Ureter (tissue), 1 donor: ENCODE data around the gene PPP1R11. TPM values are rescaled to one million over a fixed set of nuclear protein-coding genes. Genes with fewer than 3 reads are reported as not detected.
"Not testable (repeated sequence)": the region's sequence is repeated elsewhere in the genome, so short reads cannot be mapped to it uniquely, and the experiment has no call there.

Source experiments
- DNase-seq: peaks from one replicate; pipeline ENCODE4 v3.0.0-alpha.2; 2020; ENCODE audit warnings: low spot score
- total RNA-seq: library from RNA; stranded (reverse); gene quantifications from one replicate; pipeline ENCODE4 v1.2.4, GENCODE V29; 2023
- donor health status: DM: yes; HTN: yes; CAD: no.

The PPP1R11 gene
- total RNA-seq, 1 donor from 2014 or later: 76.0 TPM

DNA sequence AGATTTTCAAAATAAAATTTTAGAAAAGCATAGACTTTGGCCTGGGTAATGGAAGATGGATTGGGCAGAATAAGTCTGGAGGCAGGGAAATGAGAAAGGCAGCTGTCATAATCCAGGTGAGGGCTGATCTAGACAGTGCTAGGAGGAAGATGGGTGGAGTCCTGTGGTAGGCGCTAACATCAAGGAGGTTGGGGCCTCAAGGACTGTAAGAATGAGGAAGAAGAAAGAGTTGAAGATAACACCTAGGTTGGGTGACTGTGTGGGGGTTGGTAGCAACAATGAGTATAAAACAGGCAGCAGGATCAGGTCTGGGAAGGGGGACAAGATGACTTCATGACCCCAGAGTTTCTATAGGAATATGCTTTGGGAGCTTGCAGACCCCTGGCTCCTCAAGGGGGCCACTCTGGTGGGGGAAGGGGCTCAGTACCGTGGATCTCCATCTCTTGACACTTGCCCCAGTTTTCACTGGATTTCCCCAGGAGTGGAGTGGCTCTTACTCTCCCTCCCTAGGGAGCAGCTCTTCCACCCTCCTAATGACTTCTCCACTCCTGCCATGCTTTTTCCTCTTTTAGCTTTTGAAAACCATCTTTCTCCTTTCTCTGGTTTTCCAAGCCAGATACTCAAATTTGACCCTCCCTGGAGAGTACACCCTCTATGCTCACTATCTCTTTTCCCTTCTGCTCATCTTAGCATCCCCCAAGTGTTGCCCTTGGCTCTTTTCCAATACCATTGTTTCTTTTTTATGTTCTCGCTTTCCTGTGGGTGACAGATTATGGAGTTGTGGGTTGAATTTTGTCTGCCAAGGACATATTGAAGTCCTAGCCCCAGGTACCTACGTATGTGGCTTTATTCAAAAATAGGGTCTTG lies 31.1 kb downstream of the PPP1R11 start:
- no peak for DNase-seq

DNA sequence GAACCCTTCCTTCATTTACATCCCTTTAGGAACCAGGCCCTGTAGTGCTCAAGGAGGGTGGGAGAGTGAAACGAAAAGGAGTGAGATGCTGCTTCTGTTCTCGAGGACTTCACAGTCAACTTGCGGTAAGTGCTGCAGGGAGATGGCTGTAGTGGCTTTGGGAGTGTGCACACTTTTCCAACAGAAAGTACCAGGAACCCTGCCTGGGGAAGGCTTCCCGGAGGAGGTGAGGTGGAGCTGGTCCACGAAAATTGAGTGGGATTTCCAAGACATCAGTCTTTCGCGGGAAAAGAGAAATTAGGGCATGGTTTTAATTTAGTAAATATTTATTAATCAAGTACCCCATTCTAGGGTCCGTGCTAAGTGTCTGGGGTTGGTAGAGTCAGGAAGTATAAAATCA lies 33.2 kb downstream of the PPP1R11 start:
- DNase-seq: no peak

DNA sequence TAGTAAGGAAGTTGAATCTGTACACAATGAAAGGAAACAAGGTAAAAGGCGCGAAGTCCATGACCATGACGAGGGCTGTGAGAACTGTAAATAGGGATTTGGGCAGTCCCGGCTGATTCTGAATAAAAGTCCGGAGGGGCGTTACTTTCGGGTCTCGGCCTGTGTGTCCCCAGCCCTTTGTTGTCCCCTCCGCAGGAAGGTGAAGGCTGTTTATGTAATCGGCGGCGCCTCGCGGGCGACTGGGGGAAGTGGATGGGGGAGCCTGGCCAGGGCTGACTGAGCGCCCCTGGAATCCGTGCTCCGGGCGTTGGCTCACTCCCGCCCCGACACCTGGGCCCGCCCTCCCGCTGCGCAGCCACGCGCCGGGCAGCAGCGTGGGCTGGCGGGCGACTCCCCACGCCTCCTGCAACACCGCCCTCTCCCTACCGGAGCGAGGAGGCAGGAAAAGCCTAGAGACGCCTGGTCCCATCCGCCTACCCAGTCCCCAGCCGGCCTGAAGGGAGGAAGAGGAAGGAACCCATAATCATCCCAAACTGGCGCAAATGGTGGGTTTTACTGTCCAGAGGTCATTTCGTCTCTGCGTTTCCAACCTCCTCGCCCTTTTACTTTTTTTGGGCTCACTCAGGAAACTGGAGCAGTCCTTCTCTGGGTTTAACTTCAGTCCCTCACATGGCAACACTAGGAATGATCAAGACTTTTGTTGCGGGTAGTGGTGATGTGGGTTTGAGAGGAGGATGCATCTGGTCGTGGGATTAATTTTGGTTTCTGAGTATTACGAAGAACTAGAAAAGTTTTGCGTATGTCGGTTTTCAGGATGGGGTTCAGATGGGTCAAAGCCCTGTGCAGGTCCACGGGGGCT lies 33.8 kb downstream of the PPP1R11 start:
- peak; percentile 67 for DNase-seq

DNA sequence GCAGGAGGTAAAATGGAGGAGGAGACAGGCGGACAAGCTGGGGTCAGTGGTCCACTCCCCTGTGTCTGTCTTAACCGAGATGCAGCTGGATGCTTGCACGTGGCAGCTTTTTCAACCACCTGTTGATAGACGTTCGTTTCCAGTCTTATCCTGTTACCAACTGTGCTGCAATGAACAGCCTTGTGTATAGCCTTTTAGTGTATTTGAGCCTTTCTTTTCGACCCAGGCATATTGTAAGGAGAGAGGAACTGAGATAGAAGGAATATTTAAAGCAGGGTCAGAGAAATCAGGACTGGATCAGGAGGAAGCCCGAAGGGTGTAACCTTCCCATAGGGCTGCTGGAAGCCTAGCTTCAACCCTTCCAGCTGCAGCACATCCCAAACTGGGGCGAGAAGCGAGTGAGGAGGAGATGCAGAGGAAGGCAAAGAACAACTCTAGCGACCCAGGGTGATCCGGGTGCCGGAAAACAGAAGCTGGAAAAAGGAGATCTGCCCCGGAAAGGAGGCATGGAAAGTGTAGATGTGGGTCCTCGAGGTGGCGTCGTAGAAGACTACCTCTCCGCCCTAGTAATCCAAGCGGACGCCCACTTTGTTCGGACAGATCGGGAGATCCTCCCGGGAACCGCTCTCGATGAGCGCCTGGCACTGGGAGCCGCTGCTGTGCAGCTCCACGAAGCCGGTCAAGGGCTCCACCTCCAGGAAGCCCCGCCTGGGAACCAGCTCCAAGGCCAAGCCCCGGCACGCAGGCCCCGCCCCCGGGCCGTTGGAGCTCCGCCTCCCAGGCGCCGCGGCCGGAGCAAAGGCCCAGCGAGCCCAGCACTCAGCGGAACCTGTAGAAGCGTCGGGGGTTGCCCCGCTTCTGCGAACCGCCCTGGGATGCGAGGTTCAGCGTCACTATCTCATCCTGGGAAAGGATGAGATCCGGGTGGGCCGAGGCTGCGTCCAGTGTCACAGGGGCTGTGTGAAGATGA lies 34.7 kb downstream of the PPP1R11 start:
- DNase-seq: peak; percentile 90

DNA sequence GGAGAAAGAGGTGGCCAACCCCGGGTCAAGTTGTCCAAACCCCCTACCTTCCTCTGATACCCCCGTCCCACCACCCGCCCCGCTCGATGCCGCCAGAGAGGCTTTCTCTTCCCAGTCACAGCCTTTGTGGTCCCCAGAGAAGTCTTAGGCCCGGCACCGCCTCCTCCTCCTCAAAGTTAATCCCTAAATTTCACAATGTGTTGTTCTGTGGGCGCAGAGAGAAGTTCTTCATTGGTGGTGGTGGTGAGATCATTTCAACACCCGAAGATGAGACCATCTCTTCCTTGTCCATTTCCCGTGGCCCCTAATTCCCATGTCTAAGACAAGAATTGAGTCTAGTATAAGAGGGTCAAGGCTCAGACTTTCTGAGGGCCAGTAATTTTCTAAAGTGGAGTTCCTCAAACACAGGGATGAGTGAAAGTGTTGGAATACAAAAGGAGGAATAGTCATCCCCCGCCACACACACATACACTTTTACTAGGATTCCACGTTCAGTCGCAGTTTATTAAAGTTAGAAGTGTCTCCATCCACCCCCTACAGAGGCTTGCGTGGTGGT lies 35.5 kb downstream of the PPP1R11 start:
- DNase-seq: peak; percentile 68

DNA sequence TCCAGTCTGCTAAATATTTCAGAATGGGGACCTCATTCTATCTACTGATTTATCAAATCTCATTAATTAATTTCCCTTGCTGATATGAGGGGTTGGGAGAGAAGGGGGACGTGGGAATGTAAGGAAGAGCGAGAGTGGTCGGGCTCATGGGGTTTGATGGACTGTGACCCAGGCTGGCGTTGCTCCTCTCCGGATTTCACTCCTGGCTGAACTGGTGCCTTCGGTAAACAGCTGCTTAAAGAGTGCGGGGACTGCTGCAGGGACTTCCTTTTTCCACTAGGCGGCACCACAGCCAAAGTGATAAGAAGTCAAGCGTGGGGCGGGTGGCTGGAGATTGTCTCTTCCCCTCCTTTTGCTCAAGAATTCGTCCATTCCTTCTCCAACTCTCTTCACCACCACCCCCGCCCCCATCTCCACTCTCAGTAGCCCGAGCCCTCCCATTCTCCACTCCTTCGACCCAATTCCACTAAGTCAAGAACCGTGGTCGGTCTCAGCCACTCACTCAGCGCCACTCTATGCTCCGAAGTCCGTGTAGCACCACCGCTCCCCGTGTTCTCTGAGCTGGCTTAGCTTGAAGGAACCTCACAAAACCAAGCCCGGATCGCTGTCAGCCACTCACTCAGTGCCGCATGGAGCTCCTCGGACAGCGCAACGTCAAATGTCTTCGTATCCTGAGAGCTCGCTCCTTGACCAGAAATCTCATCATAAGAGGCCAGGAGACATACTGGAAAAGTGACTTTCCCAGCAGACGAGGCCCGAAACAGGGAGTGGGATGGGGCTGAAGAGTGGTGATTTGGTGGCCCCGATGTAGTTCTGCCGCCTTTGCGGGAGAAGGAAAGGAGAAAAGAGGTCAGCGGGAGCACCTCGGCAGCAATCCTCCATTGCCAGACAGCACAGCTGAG lies 36.2 kb downstream of the PPP1R11 start:
- DNase-seq: peak; percentile 90

DNA sequence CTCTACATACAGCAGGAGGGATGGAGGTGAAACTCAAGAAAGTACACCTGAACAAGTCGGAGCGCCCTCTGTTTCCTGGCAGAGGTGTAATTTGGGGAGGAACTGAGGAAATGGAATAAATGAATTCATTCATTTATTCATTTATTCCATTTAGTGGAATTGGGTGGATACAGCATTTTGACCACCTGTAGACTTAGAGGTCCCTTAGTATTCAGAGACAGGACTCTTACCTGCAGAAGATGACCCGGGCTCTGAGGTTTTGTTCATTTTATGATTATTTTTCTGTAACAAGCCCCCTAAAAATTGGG lies 36.8 kb downstream of the PPP1R11 start:
- no peak for DNase-seq

DNA sequence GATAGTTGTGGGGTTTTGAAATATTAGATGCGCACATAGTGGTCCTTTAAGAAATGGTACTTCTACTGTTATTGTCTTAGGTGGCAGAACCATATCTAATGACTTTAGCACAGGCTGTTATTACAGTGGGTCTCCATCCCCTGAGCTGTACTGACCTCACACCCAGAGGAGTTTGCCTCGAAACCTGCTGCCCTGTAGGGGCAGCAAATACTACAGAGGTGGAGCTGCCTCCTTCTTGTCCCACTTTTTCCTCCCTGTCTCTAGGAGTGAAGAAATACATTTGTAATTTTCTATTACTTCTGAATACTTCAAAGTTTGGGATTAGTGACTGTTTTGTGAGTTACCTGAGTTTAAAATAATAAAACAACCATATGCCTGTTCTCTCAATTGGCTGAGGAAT lies 37.7 kb downstream of the PPP1R11 start:
- no peak for DNase-seq

DNA sequence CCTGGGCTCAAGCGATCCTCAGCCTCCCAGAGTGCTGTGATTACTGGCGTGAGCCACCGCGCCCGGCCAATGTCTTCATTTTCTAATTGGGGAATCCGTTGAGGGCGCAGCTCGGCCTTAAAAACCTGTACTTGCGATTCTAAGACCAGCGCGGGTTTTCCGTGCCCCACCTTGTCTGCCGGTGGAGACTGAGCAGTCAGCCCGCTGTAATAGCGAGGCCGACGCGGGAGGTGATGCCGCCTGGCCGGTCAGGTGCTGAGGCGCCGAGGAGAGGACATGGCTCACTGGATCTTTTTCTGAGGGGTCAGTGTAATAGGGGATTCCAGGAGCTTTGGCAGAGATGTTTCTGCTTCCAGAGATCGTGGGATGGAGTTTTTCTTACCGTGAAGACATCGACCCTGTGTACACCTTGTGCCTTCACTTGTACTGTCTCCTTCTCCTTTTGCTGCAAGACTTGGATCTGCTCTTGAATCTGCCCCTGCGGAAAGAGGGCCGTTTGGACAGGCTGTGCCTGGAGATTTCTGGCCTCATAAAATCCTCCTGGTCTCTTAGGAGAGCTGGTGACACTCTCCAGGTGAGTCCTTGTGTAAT lies 44.4 kb downstream of the PPP1R11 start:
- no peak for DNase-seq

DNA sequence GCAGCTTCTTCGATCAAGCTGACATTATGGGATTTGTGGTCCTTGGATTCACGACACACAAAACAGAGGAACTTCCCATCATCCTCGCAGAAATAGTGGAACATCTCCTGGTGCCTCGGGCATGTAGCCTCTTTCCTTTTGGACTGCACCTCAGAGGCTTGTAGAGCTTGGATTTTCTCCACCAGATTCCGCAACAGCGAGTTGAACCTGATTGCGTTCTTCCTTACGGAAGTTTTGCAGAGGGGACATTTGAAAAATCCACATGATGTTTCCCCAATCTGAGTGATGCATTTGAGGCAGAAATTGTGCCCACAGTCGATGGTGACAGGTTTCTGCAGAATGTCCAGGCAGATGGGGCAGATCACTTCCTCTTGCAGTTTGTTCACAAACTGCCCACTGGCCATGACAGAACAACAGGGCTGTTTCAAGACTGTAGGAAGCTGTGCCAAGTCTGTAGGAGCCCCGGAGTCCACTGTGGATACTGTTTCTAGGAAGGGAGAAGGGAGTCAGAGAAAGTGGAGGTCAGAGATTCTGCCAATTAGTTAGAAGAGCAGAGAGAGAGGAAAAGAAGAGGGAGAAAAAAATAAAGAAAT lies 45.5 kb downstream of the PPP1R11 start:
- DNase-seq: no peak

DNA sequence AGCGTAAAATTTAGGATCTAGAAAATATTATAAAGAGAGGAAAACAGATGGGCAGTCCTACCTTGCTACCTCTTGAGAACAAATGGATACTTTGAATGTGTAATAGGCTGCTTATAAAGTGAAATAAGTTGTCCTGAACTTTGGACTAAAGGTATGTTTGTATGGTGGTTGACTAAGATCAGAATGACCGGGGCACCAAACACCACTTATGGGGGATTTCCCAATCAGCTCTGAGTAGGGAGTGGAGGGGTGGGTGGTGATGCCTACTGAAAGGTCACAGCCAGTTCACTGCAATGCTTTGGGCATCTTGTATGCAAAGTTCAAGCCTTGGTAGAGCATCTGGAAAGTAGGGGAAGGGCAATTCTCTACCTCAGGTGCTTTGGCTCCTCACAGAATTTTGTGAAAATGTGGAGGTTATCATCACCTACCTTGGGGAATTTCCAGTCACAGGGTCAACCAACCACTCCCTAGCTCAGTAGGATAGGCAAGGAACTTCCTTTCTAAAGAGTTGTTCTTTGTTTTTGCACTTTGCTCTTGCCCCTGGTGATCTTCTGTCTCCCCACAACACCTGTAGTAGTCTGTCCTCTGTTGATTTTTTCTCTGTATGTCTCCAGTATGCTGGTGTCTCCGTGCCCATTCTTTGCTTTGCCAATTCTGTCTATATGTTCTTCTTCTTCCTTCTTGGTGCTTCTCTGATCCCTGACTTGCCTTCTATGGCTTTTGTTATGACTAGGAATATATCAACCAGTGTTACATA lies 46.2 kb downstream of the PPP1R11 start, which contains the start of gene TRIM31:
Gene TRIM31, minus strand, starts transcription at position 88 of the 757 bp plus-strand sequence. CDS start 285 bp downstream, outside the sequence.
- no peak for DNase-seq

DNA sequence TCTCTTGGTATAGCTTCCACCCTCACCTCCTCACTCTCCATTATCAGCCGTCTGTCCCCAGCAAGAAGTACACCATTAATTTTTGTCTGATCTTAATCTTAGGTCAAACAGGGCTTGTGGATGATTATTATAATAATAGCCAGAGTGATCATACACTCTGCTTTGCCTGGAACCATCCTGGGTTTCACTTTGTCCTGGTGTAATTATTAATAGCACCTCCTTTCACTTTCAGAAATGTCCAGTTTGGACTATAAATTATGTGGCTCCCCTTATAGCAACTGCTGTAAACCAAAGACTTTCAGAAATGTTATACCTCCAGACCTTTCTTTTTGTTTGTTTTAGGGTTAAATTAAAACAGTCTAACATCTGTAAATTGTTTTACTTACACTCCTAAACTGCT lies 46.8 kb downstream of the PPP1R11 start:
- DNase-seq: no peak

DNA sequence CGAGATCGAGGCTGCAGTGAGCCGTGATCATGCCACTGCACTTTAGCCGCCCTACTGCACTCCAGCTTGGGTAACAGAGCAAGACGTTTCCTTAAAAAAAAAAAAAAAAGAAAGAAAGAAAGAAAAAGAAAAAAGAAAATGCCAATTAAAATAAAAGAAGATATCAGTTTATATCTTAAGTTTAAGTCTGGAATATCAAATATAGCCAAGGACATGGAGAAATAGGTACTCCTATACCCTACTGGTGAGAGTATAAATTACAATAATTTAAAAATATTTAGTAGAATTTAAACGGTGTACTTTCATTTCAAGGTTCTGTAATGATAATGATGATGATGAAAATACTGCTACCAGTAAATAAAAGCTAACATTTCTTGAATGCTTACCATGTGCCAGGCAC lies 49.7 kb downstream of the PPP1R11 start:
- DNase-seq: no peak

DNA sequence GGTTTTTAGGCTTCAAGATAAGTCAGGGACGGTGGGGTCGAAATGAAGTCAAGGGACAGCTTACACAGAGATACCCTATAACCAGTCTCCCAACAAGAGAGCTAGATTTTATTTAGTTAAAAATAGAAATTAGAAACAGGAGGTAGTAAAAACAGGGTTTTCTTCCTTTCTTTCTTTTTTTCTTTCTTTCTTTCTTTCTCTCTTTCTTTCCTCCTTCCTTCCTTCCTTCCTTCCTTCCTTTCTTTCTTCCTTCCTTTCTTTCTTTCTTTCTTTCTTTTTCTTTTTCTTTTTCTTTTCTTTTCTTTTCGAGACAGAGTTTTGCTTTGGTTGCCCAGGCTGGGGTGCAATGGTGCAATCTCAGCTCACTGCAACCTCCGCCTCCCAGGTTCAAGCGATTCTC lies 51.7 kb downstream of the PPP1R11 start:
- not testable (repeated sequence) for DNase-seq
